H1 (cell line): ENCODE results near the gene NKX2-8. TPM values are rescaled to one million over a fixed set of nuclear protein-coding genes. Genes with fewer than 3 reads are reported as not detected.
A peak's percentile ranks its signal among the peaks of the same experiment; 100 is the strongest.

Experiments
- CTCF ChIA-PET: fragments of 300-600 bp; sonication (Branson Sonifier 250); formaldehyde crosslinking; loops from one replicate; lab custom pipeline; 2021; ENCODE audit not compliant: partially characterized antibody; lab: Charles Lee
- POLR2A ChIA-PET: fragments of 300-600 bp; sonication (Branson Sonifier 250); formaldehyde crosslinking; loops from one replicate; lab custom pipeline; 2021; ENCODE audit warnings: inconsistent platforms; ENCODE audit not compliant: partially characterized antibody; lab: Charles Lee
- DNase-seq, 2 experiments: peaks; one replicate each; pipeline versions ENCODE4 v3.0.0 to v3.0.0-alpha.2; 2010 to 2022; ENCODE audit warnings: low spot score in 2 of 2, low read depth in 1 of 2, mixed read lengths in 1 of 2
- FAIRE-seq: peaks from 2 replicates; lab custom pipeline; 2011; peaks lifted over from hg19 to GRCh38; lab: Jason Lieb, UNC
- H2AFZ ChIP-seq: 2 replicates; pipeline ENCODE4 v1.8.1; 2012; ENCODE audit warnings: low read length, inconsistent platforms
- H2AK5ac ChIP-seq: 2 replicates; pipeline ENCODE4 v1.6.1; 2013; ENCODE audit warnings: low read depth, low read length
- H2BK120ac ChIP-seq: replicated peaks from 2 replicates; pipeline ENCODE3; 2013; ENCODE audit warnings: low read depth, low read length, inconsistent platforms
- H2BK12ac ChIP-seq: 2 replicates; pipeline ENCODE4 v1.6.1; 2013; ENCODE audit warnings: low read depth, low read length
- H2BK15ac ChIP-seq: 2 replicates; pipeline ENCODE4 v1.6.1; 2013; ENCODE audit warnings: low read length
- H2BK20ac ChIP-seq: 2 replicates; pipeline ENCODE4 v1.6.1; 2013; ENCODE audit warnings: low read length
- H2BK5ac ChIP-seq: 2 replicates; pipeline ENCODE4 v1.6.1; 2013; ENCODE audit warnings: low read depth, low read length
- H3K14ac ChIP-seq: 2 replicates; pipeline ENCODE4 v1.6.1; 2013; ENCODE audit warnings: inconsistent platforms; ENCODE audit not compliant: insufficient read length
- H3K18ac ChIP-seq: 2 replicates; pipeline ENCODE4 v1.6.1; 2013; ENCODE audit warnings: low read length; ENCODE audit errors: extremely low read depth
- H3K23ac ChIP-seq: 2 replicates; pipeline ENCODE4 v1.6.1; 2013; ENCODE audit warnings: inconsistent platforms; ENCODE audit not compliant: insufficient read length
- H3K23me2 ChIP-seq: 2 replicates; pipeline ENCODE4 v1.6.1; 2013; ENCODE audit warnings: low read depth, low read length
- H3K27ac ChIP-seq: 2 replicates; pipeline ENCODE4 v1.6.1; 2011; ENCODE audit warnings: low read depth, low read length, inconsistent platforms
- H3K27me3 ChIP-seq, 4 experiments: replicated peaks in 1 of 4; 1 replicate in 1 of 4; 2 replicates in 3 of 4; pipeline versions ENCODE4 v1.6.1 to v1.8.1; 2011 to 2013; ENCODE audit warnings: low read length in 3 of 4, mild to moderate bottlenecking in 3 of 4, inconsistent platforms in 2 of 4, mixed read lengths in 2 of 4, moderate library complexity in 1 of 4; ENCODE audit not compliant: control insufficient read depth in 3 of 4, insufficient read depth in 3 of 4; ENCODE audit errors: extremely low read depth in 1 of 4
- H3K36me3 ChIP-seq, 4 experiments: 2 replicates each; pipeline versions ENCODE4 v1.6.1 to v1.8.1; 2011 to 2013; ENCODE audit warnings: mild to moderate bottlenecking in 4 of 4, low read length in 3 of 4, moderate library complexity in 2 of 4, control low read depth in 1 of 4, inconsistent platforms in 1 of 4; ENCODE audit not compliant: insufficient read depth in 4 of 4, control insufficient read depth in 2 of 4
- H3K4ac ChIP-seq: replicated peaks from 2 replicates; pipeline ENCODE3; 2013; ENCODE audit warnings: low read length, low read depth, mixed read lengths, inconsistent platforms; ENCODE audit not compliant: insufficient read length
- H3K4me1 ChIP-seq, 4 experiments: replicated peaks in 1 of 4; 1 replicate in 1 of 4; 2 replicates in 3 of 4; pipeline versions ENCODE4 v1.6.1 to v1.8.1; 2011 to 2013; ENCODE audit warnings: low read length in 3 of 4, inconsistent platforms in 2 of 4, mixed read lengths in 1 of 4; ENCODE audit not compliant: insufficient read depth in 4 of 4, control insufficient read depth in 3 of 4
- H3K4me2 ChIP-seq, 2 experiments: 2 replicates each; pipeline versions ENCODE4 v1.6.1 to v1.8.1; 2011 to 2013; ENCODE audit warnings: low read depth in 2 of 2, low read length in 2 of 2, control low read depth in 1 of 2, inconsistent platforms in 1 of 2, mild to moderate bottlenecking in 1 of 2; ENCODE audit not compliant: insufficient read depth in 1 of 2
- H3K4me3 ChIP-seq, 4 experiments: fragments of 200-600, 300-600 bp in 1 of 4; sonication (generic), shearing (Covaris generic), sonication (Bioruptor Twin) in 1 of 4; 2 replicates each; pipeline versions ENCODE4 v1.5.1 to v1.8.1; 2011 to 2016; ENCODE audit warnings: low read length in 4 of 4, low read depth in 3 of 4, control low read depth in 2 of 4, inconsistent platforms in 2 of 4, mild to moderate bottlenecking in 2 of 4, mixed read lengths in 1 of 4, moderate library complexity in 1 of 4; ENCODE audit not compliant: insufficient read depth in 2 of 4; ENCODE audit errors: extremely low read depth in 1 of 4
- H3K56ac ChIP-seq: replicated peaks from 2 replicates; pipeline ENCODE3; 2013; ENCODE audit warnings: low read depth, mild to moderate bottlenecking, mixed read lengths, low read length, inconsistent platforms; ENCODE audit not compliant: insufficient read length
- H3K79me1 ChIP-seq: 2 replicates; pipeline ENCODE4 v1.6.1; 2013; ENCODE audit warnings: low read depth, low read length, control low read depth
- H3K79me2 ChIP-seq, 2 experiments: 2 replicates each; pipeline versions ENCODE4 v1.6.1 to v1.8.1; 2012 to 2013; ENCODE audit warnings: low read length in 2 of 2, mild to moderate bottlenecking in 2 of 2, inconsistent platforms in 1 of 2; ENCODE audit not compliant: insufficient read depth in 2 of 2, control insufficient read depth in 1 of 2
- H3K9ac ChIP-seq, 4 experiments: replicated peaks in 1 of 4; 1 replicate in 1 of 4; 2 replicates in 3 of 4; pipeline versions ENCODE4 v1.6.1 to v1.8.1; 2011 to 2013; ENCODE audit warnings: low read depth in 3 of 4, low read length in 3 of 4, control low read depth in 2 of 4, mild to moderate bottlenecking in 2 of 4, moderate library complexity in 2 of 4, inconsistent platforms in 1 of 4; ENCODE audit errors: extremely low read depth in 1 of 4
- H3K9me3 ChIP-seq, 2 experiments: 2 replicates each; pipeline versions ENCODE4 v1.6.1 to v1.8.1; 2012 to 2013; ENCODE audit warnings: mild to moderate bottlenecking in 2 of 2, moderate library complexity in 2 of 2, control low read depth in 1 of 2, inconsistent platforms in 1 of 2, low read depth in 1 of 2, low read length in 1 of 2, mixed read lengths in 1 of 2; ENCODE audit not compliant: insufficient read depth in 2 of 2
- H4K20me1 ChIP-seq, 2 experiments: replicated peaks in 1 of 2; 2 replicates each; pipeline versions ENCODE3 to v1.8.1; 2011 to 2013; ENCODE audit warnings: inconsistent platforms in 2 of 2, low read length in 2 of 2, mild to moderate bottlenecking in 1 of 2; ENCODE audit not compliant: insufficient read depth in 2 of 2, control insufficient read depth in 1 of 2
- H4K5ac ChIP-seq: 2 replicates; pipeline ENCODE4 v1.6.1; 2013; ENCODE audit warnings: low read length, low read depth, mixed read lengths, inconsistent platforms; ENCODE audit not compliant: insufficient read length
- H4K8ac ChIP-seq: 2 replicates; pipeline ENCODE4 v1.8.0; 2013; ENCODE audit warnings: mild to moderate bottlenecking, moderate library complexity, low read length, inconsistent platforms; ENCODE audit not compliant: insufficient read depth; ENCODE audit errors: extremely low read depth
- H4K91ac ChIP-seq: replicated peaks from 2 replicates; pipeline ENCODE3; 2013; ENCODE audit warnings: low read length, mixed read lengths, inconsistent platforms; ENCODE audit not compliant: insufficient read length
- CBX8 ChIP-seq: fragments of 300-800, 300-1000 bp; sonication (generic); IDR thresholded peaks from 2 replicates; pipeline ENCODE4 v1.7.1; 2016; ENCODE audit warnings: low read depth, low read length, borderline replicate concordance
- CHD2 ChIP-seq: IDR thresholded peaks from 2 replicates; pipeline ENCODE4 v1.6.1; 2012; ENCODE audit warnings: low read length, improper control_type of control experiment
- CTBP2 ChIP-seq: IDR thresholded peaks from 2 replicates; pipeline ENCODE4 v1.7.0; 2011; ENCODE audit warnings: borderline replicate concordance, mild to moderate bottlenecking, moderate library complexity, mixed read lengths, low read length; ENCODE audit not compliant: insufficient read depth, insufficient read length
- EP300 ChIP-seq, 2 experiments: IDR thresholded peaks; 1 replicate in 1 of 2; 2 replicates in 1 of 2; pipeline ENCODE4 v1.6.1; 2011 to 2012; ENCODE audit warnings: low read depth in 2 of 2, low read length in 2 of 2, mild to moderate bottlenecking in 2 of 2, borderline replicate concordance in 1 of 2, inconsistent platforms in 1 of 2, moderate library complexity in 1 of 2
- EZH2 ChIP-seq: fragments of 200-600 bp; sonication (generic); IDR thresholded peaks from 2 replicates; pipeline ENCODE4 v1.7.1; 2012; ENCODE audit warnings: low read depth, mild to moderate bottlenecking, moderate library complexity, low read length, inconsistent platforms; ENCODE audit not compliant: severe bottlenecking
- PHF8 ChIP-seq: fragments of 200-600 bp; sonication (generic); conservative IDR thresholded peaks from 2 replicates; pipeline ENCODE4 v1.7.1; 2012; ENCODE audit warnings: low read depth, mild to moderate bottlenecking, inconsistent platforms, low read length, moderate library complexity
- POLR2A ChIP-seq, 2 experiments: IDR thresholded peaks; 1 replicate in 1 of 2; 2 replicates in 1 of 2; pipeline ENCODE4 v1.6.1; 2011; ENCODE audit warnings: low read depth in 2 of 2, low read length in 2 of 2, mild to moderate bottlenecking in 2 of 2; ENCODE audit errors: control extremely low read depth in 1 of 2
- SP2 ChIP-seq: IDR thresholded peaks from 2 replicates; pipeline ENCODE4 v1.6.1; 2012; ENCODE audit warnings: mild to moderate bottlenecking, low read length, inconsistent platforms
- SUZ12 ChIP-seq: fragments of 200-600 bp; sonication (generic); IDR thresholded peaks from 2 replicates; pipeline ENCODE4 v1.6.1; 2012; ENCODE audit warnings: mild to moderate bottlenecking, inconsistent platforms, low read length, moderate library complexity, mixed read lengths
- TAF7 ChIP-seq: optimal IDR thresholded peaks from 2 replicates; pipeline ENCODE3; 2011; ENCODE audit warnings: low read depth, mild to moderate bottlenecking, inconsistent platforms, low read length, moderate library complexity, borderline replicate concordance
- WGBS, 2 experiments: shearing (Covaris generic) in 1 of 2; methylation state at CpG; one replicate each; pipeline versions ENCODE4 v1.1.6 to v1.1.7; 2013 to 2015; ENCODE audit warnings: low lambda C conversion rate in 2 of 2, mixed read lengths in 2 of 2, inconsistent platforms in 1 of 2, low coverage in 1 of 2, missing lambda C conversion rate in 1 of 2; ENCODE audit not compliant: insufficient replicate concordance in 2 of 2, insufficient coverage in 1 of 2, insufficient read length in 1 of 2; ENCODE audit errors: extremely low coverage in 1 of 2, missing lambda C conversion rate in 1 of 2; 5-methylcytosine and 5-hydroxymethylcytosine counted together
- polyA plus RNA-seq, 7 experiments: library from polyadenylated mRNA; depleted of rRNA in 3 of 7; stranded (reverse) in 5 of 7; unstranded in 2 of 7; fragments of >200 nt in 5 of 7; fragments of 200-250 nt in 2 of 7; gene quantifications; 1 replicate in 5 of 7; 2 replicates in 1 of 7; 4 replicates in 1 of 7; pipeline versions ENCODE4 v1.2.1 to v1.2.3, GENCODE V29; 2011 to 2013; ENCODE audit warnings: missing spikeins in 2 of 7, mixed read lengths in 2 of 7
- total RNA-seq: library from RNA; stranded (reverse); fragmentation: NEBNext Ultra II Directional; extraction: Animal tissue kit (Norgen Biotek cat#: 25700); gene quantifications from 2 replicates; pipeline ENCODE4 v1.2.1, GENCODE V29; 2021

Gene NKX2-8
- total and polyA plus RNA-seq, 2 of the 8 experiments (the other 6 are each of a cell fraction or from before 2014, with no cell fraction given) = not detected

- Histone ChIP-seq H3K14ac (no peak overlapping the region), H3K9me3 (no peaks in the 10 kb centered on the region), H3K23me2 (peaks cover 5% of the 10 kb centered on the region), H3K79me2 (no peaks in the 10 kb centered on the region), H2BK12ac (no peak overlapping the region), H2BK20ac (no peak overlapping the region), H2AK5ac (no peak overlapping the region), H2BK120ac (no peak overlapping the region), H3K23ac (no peak overlapping the region), H3K18ac (no peak overlapping the region), H3K36me3 (peaks cover 0 to 8% (median 0%) of the 10 kb centered on the region in 4 experiments; a peak in 1 of 8 replicates), H2BK15ac (no peak overlapping the region), H3K4ac (no peak overlapping the region), H4K20me1 (peaks cover 17% of the 10 kb centered on the region in 2 experiments), H2AFZ (no peak overlapping the region), H3K56ac (no peak overlapping the region), H3K4me3 (no peak overlapping the region), H4K8ac (0 out of 2 replicates have a peak overlapping the region, but pooled peaks have one; percentile 12), H4K5ac (no peak overlapping the region), H3K27ac (no peak overlapping the region), H3K9ac (no peak overlapping the region), H3K27me3 (peaks cover 82 to 100% (median 93%) of the 10 kb centered on the region in 4 experiments), H4K91ac (no peak overlapping the region), H3K79me1 (no peaks in the 10 kb centered on the region), H3K4me2 (peak overlapping the region; percentile 25 to 48; a peak in 2 of 4 replicates), H2BK5ac (no peak overlapping the region), H3K4me1 (peaks cover 0 to 21% (median 11%) of the 10 kb centered on the region in 4 experiments; a peak in 5 of 7 replicates)
- WGBS, 2 experiments = 19% methylated on average over 45 of the region's 53 CpGs; no CpG with 5 or more reads in 1 of the 2 experiments
- POLR2A ChIA-PET = interaction anchor here (1.0 to 2.0 kb wide), 3 partner anchors 63 to 77 kb away, joined by 4 to 8 read pairs (median 4); partner anchors contain the start of gene PAX9
- FAIRE-seq (no peak), DNase-seq (peak in 1 of 2 experiments; percentile 69)
- CTCF ChIA-PET = interaction anchor here (0.9 to 27.3 kb wide), 21 partner anchors 11 to 1007 kb away, joined by 3 to 395 read pairs (median 4); partner anchors contain the start of gene NKX2-1
- TF ChIP-seq CBX8 (peak; percentile 64; the same call in 1 of the 2 replicates), CTBP2 (no peak), PHF8 (no peak), CHD2 (no peak), EP300 (IDR thresholded peaks at IDR 0.05; ENCODE audit: borderline replicate concordance in 1 of 2, low read depth in 2 of 2, low read length in 2 of 2) (no peak), EZH2 (peak; percentile 90), SP2 (no peak), SUZ12 (peak; percentile 67), POLR2A (IDR thresholded peaks at IDR 0.05; ENCODE audit: control extremely low read depth in 1 of 2, low read depth in 2 of 2, low read length in 2 of 2) (no peak), TAF7 (no peak)
Observed at GRCh38 chr14:36583893-36584811, 1.7 kb upstream of the NKX2-8 start.
